Upper lobe of left lung (tissue), 6 donors: ENCODE data around the gene GRIN2A. TPM values are rescaled to one million over a fixed set of nuclear protein-coding genes. Genes with fewer than 3 reads are reported as not detected.

Source experiments
- ATAC-seq, 2 donors: fragments of 200-7000 bp; cut with Tn5 transposase; one replicate each; pipeline ENCODE4 v1.9.1; 2022; ENCODE audit warnings: mild to moderate bottlenecking in 2 of 2, moderate library complexity in 2 of 2; ENCODE audit not compliant: low FRiP score in 2 of 2
- DNase-seq, 2 donors: peaks; one replicate each; pipeline ENCODE4 v3.0.0-alpha.2; 2019 to 2020
- H3K27ac ChIP-seq, 4 donors: fragments of 200-600 bp; sonication (generic); one replicate each; pipeline ENCODE4 v1.5.1; 2016 to 2019
- H3K27me3 ChIP-seq, 4 donors: fragments of 200-600 bp; sonication (generic); one replicate each; pipeline ENCODE4 v1.5.1; 2017 to 2019
- H3K36me3 ChIP-seq, 4 donors: fragments of 200-600 bp; sonication (generic); one replicate each; pipeline ENCODE4 v1.5.1; 2016 to 2019
- H3K4me1 ChIP-seq, 4 donors: fragments of 200-600 bp; sonication (generic); one replicate each; pipeline ENCODE4 v1.5.1; 2018 to 2019
- H3K4me3 ChIP-seq, 4 donors: fragments of 200-600 bp; sonication (generic); one replicate each; pipeline ENCODE4 v1.5.1; 2017 to 2019; ENCODE audit warnings: mild to moderate bottlenecking in 2 of 4, moderate library complexity in 1 of 4
- H3K9me3 ChIP-seq, 4 donors: fragments of 200-600 bp; sonication (generic); one replicate each; pipeline ENCODE4 v1.5.1; 2018 to 2019
- CTCF ChIP-seq, 6 experiments: fragments of 450-650 bp in 4 of 6; fragments of 200-600 bp in 2 of 6; sonication (generic) in 2 of 6; IDR thresholded peaks; one replicate each; pipeline ENCODE4 v1.5.1; 2016 to 2019; ENCODE audit warnings: antibody characterized with exemption in 6 of 6
- EP300 ChIP-seq, 4 donors: sonication (generic); formaldehyde crosslinking; IDR thresholded peaks; one replicate each; pipeline ENCODE4 v1.5.1; 2017; ENCODE audit warnings: antibody characterized with exemption in 4 of 4, control low read depth in 2 of 4
- POLR2A ChIP-seq, 4 donors: fragments of 450-650 bp; IDR thresholded peaks; one replicate each; pipeline ENCODE4 v1.5.1; 2016 to 2017; ENCODE audit warnings: antibody characterized with exemption in 4 of 4, mild to moderate bottlenecking in 2 of 4
- POLR2AphosphoS5 ChIP-seq, 2 donors: sonication (generic); formaldehyde crosslinking; IDR thresholded peaks; one replicate each; pipeline ENCODE4 v1.5.1; 2017; ENCODE audit warnings: antibody characterized with exemption in 2 of 2
- WGBS, 2 donors: methylation state at CpG; one replicate each; pipeline ENCODE4 v1.1.5; 2017 to 2018; 5-methylcytosine and 5-hydroxymethylcytosine counted together
- total RNA-seq, 6 donors: library from RNA; depleted of rRNA in 4 of 6; stranded (reverse); fragments of >200 nt in 4 of 6; gene quantifications; one replicate each; pipeline versions ENCODE4 v1.1.0 to v1.2.1, GENCODE V29; 2016 to 2021
- donor health status: DM: no; HTN: no; CAD: no; lungs with moderate emphysema.
- donor health status: DM: no; HTN: yes; CAD: no; lungs with severe emphysema.

Gene GRIN2A
- total RNA-seq, 6 donors from 2014 or later = 0.11 to 0.57 (median 0.30) TPM; not detected in 3

- TF ChIP-seq EP300 (IDR thresholded peaks at IDR 0.05) (no peak), POLR2A (IDR thresholded peaks at IDR 0.05) (no peak), CTCF (IDR thresholded peaks at IDR 0.05) (no peak), POLR2AphosphoS5 (IDR thresholded peaks at IDR 0.05) (no peak)
- Histone ChIP-seq H3K36me3 (no peaks in the 10 kb centered on the region), H3K9me3 (no peaks in the 10 kb centered on the region), H3K27me3 (no peaks in the 10 kb centered on the region), H3K4me1 (no peaks in the 10 kb centered on the region), H3K27ac (no peak overlapping the region), H3K4me3 (no peak overlapping the region)
- DNase-seq (no peak), ATAC-seq (no peak)
- 53 to 60% methylated on average over 1 of the region's 1 CpG for WGBS, 2 donors
These were observed 383.8 kb downstream of the GRIN2A start for GRCh38 chr16:9798474-9798873.

- ATAC-seq (no peak), DNase-seq (no peak)
- H3K36me3 ChIP-seq = no peaks in the 10 kb centered on the region
- H3K4me1 ChIP-seq = no peaks in the 10 kb centered on the region
- WGBS, 2 donors = 58 to 62% methylated on average over 6 of the region's 6 CpGs
- no peaks in the 10 kb centered on the region for H3K27me3 ChIP-seq
- no peak for TF ChIP-seq POLR2A (IDR thresholded peaks at IDR 0.05)
- no peak for TF ChIP-seq POLR2AphosphoS5 (IDR thresholded peaks at IDR 0.05)
- no peak for TF ChIP-seq EP300 (IDR thresholded peaks at IDR 0.05)
- no peak for TF ChIP-seq CTCF (IDR thresholded peaks at IDR 0.05)
- H3K27ac ChIP-seq = no peak overlapping the region
- H3K4me3 ChIP-seq = no peak overlapping the region
- H3K9me3 ChIP-seq = no peaks in the 10 kb centered on the region
These were observed 384.9 kb downstream of the GRIN2A start for GRCh38 chr16:9797306-9797705.

- no peak for ATAC-seq
These were observed 388.6 kb downstream of the GRIN2A start for GRCh38 chr16:9793623-9794022.

GRCh38 chr16:9791556-9791955 is 390.7 kb downstream of the GRIN2A start:
- no peaks in the 10 kb centered on the region for H3K36me3 ChIP-seq
- no peak overlapping the region for H3K4me3 ChIP-seq
- TF ChIP-seq POLR2A (IDR thresholded peaks at IDR 0.05) = no peak
- no peak for TF ChIP-seq POLR2AphosphoS5 (IDR thresholded peaks at IDR 0.05)
- no peak for TF ChIP-seq EP300 (IDR thresholded peaks at IDR 0.05)
- no peak for TF ChIP-seq CTCF (IDR thresholded peaks at IDR 0.05)
- WGBS, 2 donors = 73 to 89% methylated on average over 4 of the region's 4 CpGs
- H3K4me1 ChIP-seq = no peaks in the 10 kb centered on the region
- DNase-seq (no peak), ATAC-seq (no peak)
- no peaks in the 10 kb centered on the region for H3K27me3 ChIP-seq
- no peaks in the 10 kb centered on the region for H3K9me3 ChIP-seq
- H3K27ac ChIP-seq = no peak overlapping the region

More at GRCh38 chr16:9793623-9794022, 388.6 kb downstream of the GRIN2A start:
- DNase-seq = no peak
- 86 to 89% methylated on average over 6 of the region's 6 CpGs for WGBS, 2 donors
- Histone ChIP-seq H3K4me1 (no peaks in the 10 kb centered on the region), H3K27me3 (no peaks in the 10 kb centered on the region), H3K4me3 (no peak overlapping the region), H3K9me3 (no peaks in the 10 kb centered on the region), H3K27ac (no peak overlapping the region), H3K36me3 (no peaks in the 10 kb centered on the region)
- TF ChIP-seq POLR2A (IDR thresholded peaks at IDR 0.05) (no peak), EP300 (IDR thresholded peaks at IDR 0.05) (no peak), CTCF (IDR thresholded peaks at IDR 0.05) (no peak), POLR2AphosphoS5 (IDR thresholded peaks at IDR 0.05) (no peak)

- Histone ChIP-seq H3K36me3 (no peaks in the 10 kb centered on the region), H3K9me3 (no peaks in the 10 kb centered on the region), H3K4me3 (no peak overlapping the region), H3K27me3 (no peaks in the 10 kb centered on the region), H3K27ac (no peak overlapping the region), H3K4me1 (no peaks in the 10 kb centered on the region)
- TF ChIP-seq EP300 (IDR thresholded peaks at IDR 0.05) = no peak
- no peak for TF ChIP-seq CTCF (IDR thresholded peaks at IDR 0.05)
- no peak for TF ChIP-seq POLR2A (IDR thresholded peaks at IDR 0.05)
- no peak for TF ChIP-seq POLR2AphosphoS5 (IDR thresholded peaks at IDR 0.05)
- ATAC-seq (no peak), DNase-seq (no peak)
- WGBS, 2 donors = 89 to 93% methylated on average over 2 of the region's 2 CpGs
These were observed 392.0 kb downstream of the GRIN2A start for GRCh38 chr16:9790199-9790598.
